Thymus (tissue), 11 donors: Measurements from ENCODE around the gene SLC16A12. TPM values are rescaled to one million over a fixed set of nuclear protein-coding genes. Genes with fewer than 3 reads are reported as not detected.
"Not testable (repeated sequence)": the region's sequence is repeated elsewhere in the genome, so short reads cannot be mapped to it uniquely, and the experiment has no call there.

Experiments used
- DNase-seq, 9 donors: peaks; one replicate each; pipeline ENCODE4 v3.0.0-alpha.2; 2013; ENCODE audit warnings: low spot score in 9 of 9, low read depth in 6 of 9, missing footprints in 1 of 9
- H3K27ac ChIP-seq, 2 donors: one replicate each; pipeline ENCODE4 v1.5.1; 2013; ENCODE audit warnings: control low read depth in 1 of 2, low read depth in 1 of 2, low read length in 1 of 2, mild to moderate bottlenecking in 1 of 2, moderate library complexity in 1 of 2
- H3K27me3 ChIP-seq, 2 donors: one replicate each; pipeline ENCODE4 v1.5.1; 2013; ENCODE audit warnings: low read length in 1 of 2; ENCODE audit not compliant: control insufficient read depth in 2 of 2, insufficient read depth in 1 of 2
- H3K36me3 ChIP-seq, 2 donors: one replicate each; pipeline ENCODE4 v1.5.1; 2013; ENCODE audit warnings: low read length in 1 of 2, mild to moderate bottlenecking in 1 of 2, moderate library complexity in 1 of 2; ENCODE audit not compliant: control insufficient read depth in 2 of 2, insufficient read depth in 2 of 2
- H3K4me1 ChIP-seq, 2 donors: one replicate each; pipeline ENCODE4 v1.5.1; 2013; ENCODE audit warnings: low read length in 2 of 2; ENCODE audit not compliant: control insufficient read depth in 2 of 2, insufficient read depth in 2 of 2
- H3K4me3 ChIP-seq, 2 donors: one replicate each; pipeline ENCODE4 v1.5.1; 2013; ENCODE audit warnings: low read length in 2 of 2, control low read depth in 1 of 2, mild to moderate bottlenecking in 1 of 2
- H3K9me3 ChIP-seq, 2 donors: one replicate each; pipeline ENCODE4 v1.5.1; 2013; ENCODE audit warnings: low read length in 1 of 2, mild to moderate bottlenecking in 1 of 2; ENCODE audit not compliant: control insufficient read depth in 2 of 2, insufficient read depth in 1 of 2
- WGBS: extraction: QIAGEN DNeasy Blood & Tissue Kit; methylation state at CpG from one replicate; pipeline ENCODE4 v1.1.7; 2013; 5-methylcytosine and 5-hydroxymethylcytosine counted together
- polyA plus RNA-seq: library from polyadenylated mRNA; stranded (reverse); fragments of 200-250 nt; gene quantifications from one replicate; pipeline ENCODE4 v1.2.3, GENCODE V29; 2013
- total RNA-seq: library from RNA; stranded (reverse); fragments of 120-200 nt; gene quantifications from one replicate; pipeline ENCODE4 v1.2.4, GENCODE V29; 2013
- donor health status: healthy.

SLC16A12 gene
- total and polyA plus RNA-seq, 2 donors, result 0.24 to 1.5 TPM

DNA sequence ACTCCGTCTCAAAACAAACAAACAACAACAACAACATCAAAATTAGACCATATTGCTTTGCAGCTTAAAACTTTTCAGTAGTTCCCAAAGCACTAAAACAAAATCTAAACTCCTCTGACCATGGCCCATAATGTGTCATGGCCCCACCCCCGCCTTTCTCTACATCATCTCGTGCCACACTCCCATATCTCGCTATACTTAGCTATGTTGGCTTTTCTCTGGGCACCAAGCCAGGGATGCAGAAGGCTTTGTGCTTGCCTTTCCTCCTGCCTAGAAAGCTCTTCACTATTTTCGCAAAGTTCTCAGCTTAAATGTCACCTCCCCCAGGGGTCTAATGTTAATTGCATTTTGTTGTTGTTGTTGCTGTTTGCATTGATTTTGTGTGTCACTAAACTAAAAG lies 15.1 kb upstream of the SLC16A12 start:
- 92% methylated on average over 5 of the region's 5 CpGs for WGBS

GRCh38 chr10:89549510-89549909 lies 14.1 kb upstream of the SLC16A12 start:
- DNase-seq, result no peak
- no peaks in the 10 kb centered on the region for H3K27me3 ChIP-seq
- no peak overlapping the region for H3K4me3 ChIP-seq
- no peaks in the 10 kb centered on the region for H3K4me1 ChIP-seq
- H3K27ac ChIP-seq, result no peak overlapping the region
- WGBS, result 93% methylated on average over 1 of the region's 1 CpG
- H3K36me3 ChIP-seq, result no peaks in the 10 kb centered on the region
- no peaks in the 10 kb centered on the region for H3K9me3 ChIP-seq

More for the DNA sequence above, 15.1 kb upstream of the SLC16A12 start:
- Histone ChIP-seq H3K27me3 (no peaks in the 10 kb centered on the region), H3K9me3 (no peaks in the 10 kb centered on the region), H3K27ac (no peak overlapping the region), H3K4me1 (no peaks in the 10 kb centered on the region), H3K4me3 (no peak overlapping the region), H3K36me3 (no peaks in the 10 kb centered on the region)
- DNase-seq, result no peak

DNA sequence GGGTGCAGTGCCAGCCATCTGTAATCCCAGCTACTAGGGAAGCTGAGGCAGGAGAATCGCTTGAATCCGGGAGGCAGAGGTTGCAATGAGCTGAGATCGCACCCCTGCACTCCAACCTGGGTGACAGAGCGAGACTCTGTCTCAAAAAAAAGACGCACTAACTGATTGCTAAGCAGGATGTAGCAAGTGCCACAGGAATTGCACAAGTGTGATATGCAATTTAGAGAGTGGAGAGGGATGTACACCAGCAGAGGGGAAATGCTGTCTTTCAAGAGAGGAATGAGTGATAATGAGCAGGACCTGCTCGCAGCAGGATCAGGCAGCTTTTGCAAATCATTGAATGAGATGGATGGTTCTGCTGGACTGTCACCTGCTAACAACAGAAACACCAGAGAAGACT lies 13.3 kb upstream of the SLC16A12 start:
- WGBS, result 94% methylated on average over 6 of the region's 6 CpGs

GRCh38 chr10:89547853-89548513 lies 12.6 kb upstream of the SLC16A12 start:
- H3K27me3 ChIP-seq, result no peaks in the 10 kb centered on the region
- H3K4me3 ChIP-seq, result no peak overlapping the region
- H3K9me3 ChIP-seq, result no peaks in the 10 kb centered on the region
- no peak overlapping the region for H3K27ac ChIP-seq
- no peaks in the 10 kb centered on the region for H3K4me1 ChIP-seq
- 96% methylated on average over 2 of the region's 2 CpGs for whole genome bisulfite sequencing
- H3K36me3 ChIP-seq, result no peaks in the 10 kb centered on the region
- DNase-seq, result no peak

More for the DNA sequence above, 13.3 kb upstream of the SLC16A12 start:
- Histone ChIP-seq H3K9me3 (no peaks in the 10 kb centered on the region), H3K36me3 (no peaks in the 10 kb centered on the region), H3K27me3 (no peaks in the 10 kb centered on the region), H3K4me3 (no peak overlapping the region), H3K4me1 (no peaks in the 10 kb centered on the region), H3K27ac (no peak overlapping the region)
- DNase-seq, result no peak

DNA sequence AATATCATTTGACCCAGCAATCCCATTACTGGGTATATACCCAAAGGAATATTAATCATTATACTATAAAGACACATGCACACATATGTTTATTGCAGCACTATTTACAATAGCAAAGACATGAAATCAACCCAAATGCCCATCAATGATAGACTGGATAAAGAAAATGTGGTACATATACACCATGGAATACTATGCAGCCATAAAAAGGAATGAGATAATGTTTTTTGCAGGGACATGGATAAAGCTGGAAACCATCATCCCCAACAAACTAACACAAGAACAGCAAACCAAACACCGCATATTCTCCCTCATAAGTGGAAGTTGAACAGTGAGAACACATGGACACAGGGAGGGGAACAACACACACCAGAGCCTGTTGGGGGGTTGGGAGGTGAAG lies 11.3 kb upstream of the SLC16A12 start:
- not testable (repeated sequence) for H3K4me3 ChIP-seq, H3K27me3 ChIP-seq, H3K4me1 ChIP-seq, H3K9me3 ChIP-seq, DNase-seq, H3K36me3 ChIP-seq, H3K27ac ChIP-seq
- 100% methylated on average over 1 of the region's 1 CpG for WGBS

GRCh38 chr10:89543841-89544240 lies 8.4 kb upstream of the SLC16A12 start:
- H3K27me3 ChIP-seq, result peaks cover 0 to 6% of the 10 kb centered on the region in 2 donors
- no peak overlapping the region for H3K4me3 ChIP-seq
- WGBS, result 93% methylated on average over 3 of the region's 3 CpGs
- H3K27ac ChIP-seq, result no peak overlapping the region
- H3K9me3 ChIP-seq, result no peaks in the 10 kb centered on the region
- H3K4me1 ChIP-seq, result no peaks in the 10 kb centered on the region
- DNase-seq, result no peak
- no peaks in the 10 kb centered on the region for H3K36me3 ChIP-seq

GRCh38 chr10:89540420-89540949 lies 5.1 kb upstream of the SLC16A12 start:
- H3K27ac ChIP-seq, result no peak overlapping the region
- peaks cover 17 to 34% of the 10 kb centered on the region in 2 donors for H3K27me3 ChIP-seq
- H3K36me3 ChIP-seq, result no peaks in the 10 kb centered on the region
- no peak for DNase-seq
- no peak overlapping the region for H3K4me3 ChIP-seq
- no peaks in the 10 kb centered on the region for H3K4me1 ChIP-seq
- peaks cover 0 to 1% of the 10 kb centered on the region in 2 donors for H3K9me3 ChIP-seq
- WGBS, result 96% methylated on average over 4 of the region's 4 CpGs

DNA sequence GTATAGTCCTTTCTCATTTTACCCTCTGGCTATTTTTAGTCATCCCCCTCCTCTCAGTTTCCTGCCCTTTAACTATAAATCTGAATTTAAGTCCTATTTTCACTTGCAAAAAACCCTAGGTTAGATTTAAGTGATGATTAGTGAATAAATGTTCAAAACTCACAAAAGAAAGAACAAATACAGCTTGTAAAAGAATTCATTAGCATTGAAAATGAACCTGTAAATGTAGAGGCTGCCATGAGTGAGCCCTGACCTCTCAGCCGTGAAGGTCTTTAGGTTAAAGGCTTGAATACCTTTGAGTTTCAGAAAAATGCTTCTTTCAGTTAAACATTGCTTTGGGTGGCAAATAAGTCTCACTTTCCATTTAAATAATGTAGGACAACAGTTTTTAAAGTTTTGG lies 2.0 kb upstream of the SLC16A12 start:
- H3K36me3 ChIP-seq, result no peaks in the 10 kb centered on the region
- H3K27me3 ChIP-seq, result peaks cover 39 to 59% of the 10 kb centered on the region in 2 donors

GRCh38 chr10:89536013-89536354 lies 590 bp upstream of the SLC16A12 start:
- DNase-seq, result no peak
- Histone ChIP-seq H3K27me3 (peaks cover 43 to 55% of the 10 kb centered on the region in 2 donors), H3K9me3 (peaks cover 0 to 1% of the 10 kb centered on the region in 2 donors), H3K36me3 (no peaks in the 10 kb centered on the region), H3K27ac (no peak overlapping the region), H3K4me1 (peaks cover 0 to 5% of the 10 kb centered on the region in 2 donors), H3K4me3 (no peak overlapping the region)
- WGBS, result 14% methylated on average over 16 of the region's 16 CpGs

More for the DNA sequence above, 2.0 kb upstream of the SLC16A12 start:
- Histone ChIP-seq H3K27ac (no peak overlapping the region), H3K9me3 (peaks cover 0 to 1% of the 10 kb centered on the region in 2 donors), H3K4me1 (peaks cover 0 to 5% of the 10 kb centered on the region in 2 donors), H3K4me3 (no peak overlapping the region)
- 88% methylated on average over 1 of the region's 1 CpG for WGBS
- no peak for DNase-seq
